Erythroblast (primary cell): Measurements from ENCODE around the gene PPDPF.

ENCODE experiments used
- DNase-seq, 2 experiments: peaks; one replicate each; lab custom pipeline; 2025; lab: John Stamatoyannopoulos, UW
- GATA1 ChIP-seq: IDR thresholded peaks from 2 replicates; pipeline ENCODE4 v1.6.1; 2011; ENCODE audit warnings: low read depth, mild to moderate bottlenecking, control low read depth, low read length, moderate library complexity
- POLR2A ChIP-seq: IDR thresholded peaks from 2 replicates; pipeline ENCODE4 v1.6.1; 2011; ENCODE audit warnings: mild to moderate bottlenecking, low read length

The PPDPF gene

GRCh38 chr20:63493563-63494020 lies 27.0 kb upstream of the PPDPF start:
- TF ChIP-seq POLR2A (no peak), GATA1 (no peak)
- no peak for DNase-seq

- no peak for DNase-seq
- TF ChIP-seq GATA1 (no peak), POLR2A (no peak)
These were observed 26.5 kb upstream of the PPDPF start for GRCh38 chr20:63494084-63494419.

DNA sequence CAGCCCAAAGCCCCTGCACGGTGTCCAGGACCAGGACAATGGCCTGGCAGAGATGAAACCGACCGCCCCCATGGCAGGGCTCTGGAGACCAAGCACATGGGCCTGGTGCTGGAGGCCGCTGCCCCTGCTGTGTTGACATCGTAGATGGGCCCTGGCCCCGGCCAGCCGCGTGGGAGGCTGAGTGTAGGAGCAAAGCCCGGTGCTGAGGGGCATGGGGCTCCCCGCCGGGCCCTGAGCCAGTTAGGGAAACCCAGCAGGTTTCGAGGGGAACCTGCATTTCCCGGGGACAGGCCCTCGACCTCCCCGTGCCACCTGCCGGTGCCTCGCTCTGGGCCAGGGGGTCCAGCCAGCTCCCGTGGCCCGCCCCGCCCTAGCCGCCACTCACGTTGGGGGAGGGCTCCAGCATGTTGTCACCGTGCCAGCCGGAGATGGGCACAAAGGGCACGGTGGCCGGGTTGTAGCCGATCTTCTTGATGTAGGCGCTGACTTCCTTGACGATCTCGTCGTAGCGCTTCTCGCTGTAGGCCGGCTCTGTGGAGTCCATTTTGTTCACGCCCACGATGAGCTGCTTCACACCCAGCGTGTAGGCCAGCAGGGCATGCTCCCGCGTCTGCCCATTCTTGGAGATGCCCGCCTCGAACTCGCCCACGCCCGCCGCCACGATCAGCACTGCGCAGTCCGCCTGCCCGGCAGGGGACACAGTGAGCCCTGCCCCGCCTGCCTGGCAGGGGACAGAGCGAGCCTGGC lies 26.0 kb upstream of the PPDPF start:
- DNase-seq: no peak
- no peak for TF ChIP-seq POLR2A
- no peak for TF ChIP-seq GATA1

DNA sequence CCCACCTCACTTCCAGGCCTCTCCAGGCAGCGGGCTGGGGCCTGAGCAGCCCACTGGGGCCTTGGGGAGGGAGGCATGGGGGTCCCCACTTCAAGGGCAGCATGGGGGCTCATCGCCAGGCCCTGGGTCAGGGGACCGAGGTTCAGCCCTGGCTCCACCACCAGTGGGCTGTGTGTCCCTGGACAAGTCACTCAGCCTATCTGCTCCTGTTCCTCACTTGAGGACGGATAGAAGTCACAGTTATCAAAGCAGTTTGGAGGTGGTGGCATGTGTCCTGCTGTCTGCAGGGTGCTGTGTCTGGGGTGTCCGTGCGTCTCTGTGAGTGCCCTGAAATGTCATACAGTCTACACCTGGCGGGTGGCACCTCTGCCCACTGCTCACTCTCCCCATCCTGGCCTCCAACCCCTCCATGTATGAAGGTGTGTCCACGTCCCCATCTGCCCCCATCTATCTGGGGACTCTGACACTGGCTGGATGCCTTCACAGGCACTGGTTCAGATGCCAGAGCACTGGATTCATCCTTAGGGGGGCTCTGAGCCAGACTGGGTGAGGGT lies 25.3 kb upstream of the PPDPF start:
- TF ChIP-seq POLR2A (no peak), GATA1 (no peak)
- no peak for DNase-seq

- TF ChIP-seq GATA1: no peak
These were observed 24.6 kb upstream of the PPDPF start for GRCh38 chr20:63495741-63496595.

GRCh38 chr20:63496596-63497120 lies 23.9 kb upstream of the PPDPF start:
- no peak for TF ChIP-seq GATA1
- TF ChIP-seq POLR2A: no peak
- no peak for DNase-seq

More at GRCh38 chr20:63495741-63496595, 24.6 kb upstream of the PPDPF start:
- DNase-seq: peak; percentile 58 to 80

GRCh38 chr20:63497138-63497945 lies 23.2 kb upstream of the PPDPF start:
- TF ChIP-seq GATA1: no peak
- no peak for DNase-seq

DNA sequence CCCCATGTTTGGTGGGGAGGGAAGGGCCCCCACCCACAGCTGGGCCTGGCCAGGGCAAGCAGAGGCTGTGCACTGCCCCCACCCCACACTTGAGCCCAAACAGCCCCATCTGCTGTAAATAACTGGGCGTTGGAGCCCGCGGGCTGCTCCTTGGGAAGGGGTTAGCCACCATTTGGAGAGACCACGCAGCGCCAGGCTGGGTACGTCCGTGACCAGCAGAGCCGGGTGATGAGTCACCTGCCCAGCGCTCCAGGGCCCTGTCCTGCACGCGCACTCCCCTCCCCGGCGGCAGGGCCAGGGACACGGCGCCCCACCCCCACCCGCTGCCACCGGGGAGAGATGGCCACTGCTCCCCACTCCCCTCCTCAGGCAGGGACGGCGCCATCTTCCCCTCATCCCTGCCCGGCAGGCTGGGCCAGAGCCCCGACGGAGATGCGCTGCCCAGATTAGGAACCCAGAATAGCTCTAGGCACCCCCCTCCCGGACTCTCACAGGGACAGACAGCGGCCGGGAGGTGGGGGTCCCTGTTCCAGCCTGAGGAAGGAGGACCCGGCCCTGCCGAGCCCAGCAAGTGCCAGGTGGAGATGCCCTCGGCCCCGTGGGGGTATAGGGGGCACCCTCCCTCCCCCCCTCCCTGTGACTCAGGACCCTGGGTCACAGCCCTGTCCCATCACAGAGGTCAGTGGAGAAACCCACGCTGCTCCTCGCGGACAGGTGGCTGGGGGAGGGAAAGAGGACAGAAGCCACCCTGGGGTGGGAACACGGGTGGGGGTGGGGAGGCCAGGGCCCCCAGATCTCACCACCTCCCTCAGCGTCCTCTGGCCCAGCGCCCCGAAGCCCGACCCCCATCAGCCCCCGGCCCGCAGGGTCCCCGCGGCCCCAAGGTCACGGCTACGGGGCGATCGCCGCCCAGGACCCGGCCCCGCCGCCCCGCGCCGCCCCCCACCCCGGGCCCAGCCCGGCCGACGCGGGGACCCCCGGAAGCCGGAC lies 22.3 kb upstream of the PPDPF start:
- DNase-seq: no peak
- TF ChIP-seq GATA1: no peak
- no peak for TF ChIP-seq POLR2A

- DNase-seq: peak; percentile 37 to 52
- TF ChIP-seq GATA1 (no peak), POLR2A (no peak)
These were observed 21.6 kb upstream of the PPDPF start, which contains the start of gene EEF1A2 for GRCh38 chr20:63498960-63499337. EEF1A2 (minus strand) TSS chr20:63499083; CDS start chr20:63497763, 1,320 bp downstream.

- DNase-seq: no peak
These were observed 21.1 kb upstream of the PPDPF start for GRCh38 chr20:63499338-63499969.

DNA sequence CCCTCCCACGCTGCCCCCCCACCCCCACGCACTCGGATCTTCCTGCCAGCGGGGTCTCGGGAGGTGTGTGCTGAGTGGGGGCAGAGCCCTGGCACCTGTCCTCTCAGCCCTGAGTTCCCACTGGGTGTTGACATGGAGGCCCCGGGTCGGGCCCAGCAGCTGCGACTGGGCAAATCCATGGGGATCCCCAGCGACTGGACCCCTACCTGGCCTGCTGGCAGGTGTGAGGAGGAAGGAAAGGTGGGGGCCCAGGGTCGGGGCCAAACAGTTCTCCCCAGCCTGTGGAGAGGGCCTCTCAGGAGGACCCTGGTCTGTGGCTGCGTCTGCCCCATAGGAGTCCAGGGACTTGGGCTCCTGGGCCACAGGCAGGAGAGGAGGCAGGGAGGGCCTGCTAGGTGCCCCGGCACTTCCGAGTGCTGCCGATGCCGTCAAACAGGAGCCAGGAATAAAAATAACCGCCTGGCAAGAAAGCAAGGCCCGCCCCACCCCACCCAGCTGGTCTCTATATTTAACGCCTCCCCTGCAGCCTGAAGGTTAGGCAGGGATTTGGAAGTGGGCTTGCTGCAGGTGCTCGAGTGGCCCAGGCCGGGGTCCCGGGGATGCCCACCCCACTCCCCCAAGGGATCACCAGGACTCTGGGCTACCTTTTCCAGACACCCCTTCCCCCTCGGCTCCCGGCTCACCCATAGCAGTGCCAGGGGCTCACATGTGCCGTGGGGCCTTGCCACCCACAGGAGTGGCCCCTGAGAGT lies 20.2 kb upstream of the PPDPF start:
- no peak for TF ChIP-seq POLR2A
- TF ChIP-seq GATA1: no peak
- no peak for DNase-seq

More at GRCh38 chr20:63499338-63499969, 21.1 kb upstream of the PPDPF start:
- TF ChIP-seq GATA1: no peak
